ENCODE data around the gene PPP3CA. TPM values are rescaled to one million over a fixed set of nuclear protein-coding genes. Genes with fewer than 3 reads are reported as not detected.

The PPP3CA gene
- total RNA-seq, 1 donor from 2014 or later: 64.5 TPM

GRCh38 chr4:100986360-100986868, 360.9 kb downstream of the PPP3CA start:
- Histone ChIP-seq H3K27ac (no peak overlapping the region), H3K27me3 (no peaks in the 10 kb centered on the region), H3K36me3 (no peaks in the 10 kb centered on the region), H3K9me3 (no peaks in the 10 kb centered on the region), H3K4me1 (no peaks in the 10 kb centered on the region), H3K4me3 (no peak overlapping the region)
- DNase-seq (ENCODE audit: low spot score in 2 of 2): no peak
- TF ChIP-seq CTCF (IDR thresholded peaks at IDR 0.05): no peak
- intact Hi-C loops (cut with DNase I): no loop called here

- TF ChIP-seq CTCF (IDR thresholded peaks at IDR 0.05): no peak
- DNase-seq (ENCODE audit: low spot score in 2 of 2): no peak
- no peaks in the 10 kb centered on the region for H3K4me1 ChIP-seq
- no peaks in the 10 kb centered on the region for H3K36me3 ChIP-seq
- H3K9me3 ChIP-seq: no peaks in the 10 kb centered on the region
- no peak overlapping the region for H3K27ac ChIP-seq
- no peak overlapping the region for H3K4me3 ChIP-seq
- intact Hi-C loops (cut with DNase I): no loop called here
- H3K27me3 ChIP-seq: no peaks in the 10 kb centered on the region
Observed at GRCh38 chr4:100985576-100985975, 361.8 kb downstream of the PPP3CA start.

- Histone ChIP-seq H3K27me3 (no peaks in the 10 kb centered on the region), H3K9me3 (no peaks in the 10 kb centered on the region), H3K4me3 (no peak overlapping the region), H3K36me3 (no peaks in the 10 kb centered on the region), H3K4me1 (no peaks in the 10 kb centered on the region), H3K27ac (no peak overlapping the region)
- intact Hi-C loops (cut with DNase I): no loop called here
- no peak for DNase-seq (ENCODE audit: low spot score in 2 of 2)
- TF ChIP-seq CTCF (IDR thresholded peaks at IDR 0.05): no peak
Observed at GRCh38 chr4:100984901-100985300, 362.4 kb downstream of the PPP3CA start.

GRCh38 chr4:100983426-100983825, 363.9 kb downstream of the PPP3CA start:
- DNase-seq (ENCODE audit: low spot score in 2 of 2): no peak
- Histone ChIP-seq H3K36me3 (no peaks in the 10 kb centered on the region), H3K9me3 (no peaks in the 10 kb centered on the region), H3K4me3 (no peak overlapping the region), H3K4me1 (no peaks in the 10 kb centered on the region), H3K27ac (no peak overlapping the region), H3K27me3 (no peaks in the 10 kb centered on the region)
- intact Hi-C loops (cut with DNase I): no loop called here
- no peak for TF ChIP-seq CTCF (IDR thresholded peaks at IDR 0.05)

- no peak overlapping the region for H3K4me3 ChIP-seq
- no peaks in the 10 kb centered on the region for H3K27me3 ChIP-seq
- H3K27ac ChIP-seq: no peak overlapping the region
- no peak for TF ChIP-seq CTCF (IDR thresholded peaks at IDR 0.05)
- intact Hi-C loops (cut with DNase I): no loop called here
- no peaks in the 10 kb centered on the region for H3K36me3 ChIP-seq
- no peak for DNase-seq (ENCODE audit: low spot score in 2 of 2)
- H3K4me1 ChIP-seq: no peaks in the 10 kb centered on the region
- no peaks in the 10 kb centered on the region for H3K9me3 ChIP-seq
Observed at GRCh38 chr4:100982345-100982744, 365.0 kb downstream of the PPP3CA start.
